A549 (cell line): ENCODE data around the gene SOX15.

Experiments
- JUNB ChIP-seq: fragments of >200 bp; sonication (Bioruptor Twin); formaldehyde crosslinking; IDR thresholded peaks from 2 replicates; pipeline ENCODE4 v1.6.1; 2016
- MAFK ChIP-seq: fragments of 450-650 bp; IDR thresholded peaks from 2 replicates; pipeline ENCODE4 v1.6.1; 2014; ENCODE audit not compliant: partially characterized antibody
- MYC ChIP-seq: IDR thresholded peaks from 2 replicates; pipeline ENCODE4 v1.6.1; 2012; ENCODE audit warnings: mild to moderate bottlenecking, inconsistent platforms, low read length, improper control_type of control experiment, borderline replicate concordance
- PHF8 ChIP-seq: fragments of 200-600 bp; sonication (generic); IDR thresholded peaks from 2 replicates; pipeline ENCODE4 v1.6.1; 2016; ENCODE audit warnings: low read depth, mild to moderate bottlenecking, antibody characterized with exemption, moderate library complexity, borderline replicate concordance
- POLR2A ChIP-seq: IDR thresholded peaks from 2 replicates; pipeline ENCODE4 v1.6.1; 2012; ENCODE audit warnings: mild to moderate bottlenecking, low read length
- RAD21 ChIP-seq, 2 experiments: fragments of >200 bp in 1 of 2; sonication (Bioruptor Twin) in 1 of 2; formaldehyde crosslinking in 1 of 2; IDR thresholded peaks in 1 of 2; conservative IDR thresholded peaks in 1 of 2; 2 replicates in 1 of 2; 3 replicates in 1 of 2; pipeline ENCODE4 v1.6.1; 2012 to 2018; ENCODE audit warnings: inconsistent platforms in 1 of 2
- RCOR1 ChIP-seq: fragments of 150-350 bp; IDR thresholded peaks from 2 replicates; pipeline ENCODE4 v1.6.1; 2014; ENCODE audit warnings: antibody characterized with exemption, low read length, low read depth
- TF ChIP-seq, protein P1 (sequence below): fragments of >200 bp; sonication (Bioruptor Twin); formaldehyde crosslinking; IDR thresholded peaks from 3 replicates; pipeline ENCODE4 v1.5.1; 2016
- TF ChIP-seq, protein P2 (sequence below): IDR thresholded peaks from 2 replicates; pipeline ENCODE4 v1.6.1; 2012
- TF ChIP-seq, protein P3 (sequence below): fragments of 450-650 bp; IDR thresholded peaks from 2 replicates; pipeline ENCODE4 v1.6.1; 2014; ENCODE audit warnings: antibody characterized with exemption
- TF ChIP-seq, protein P4 (sequence below): IDR thresholded peaks from 2 replicates; pipeline ENCODE4 v1.6.1; 2012

DNA sequence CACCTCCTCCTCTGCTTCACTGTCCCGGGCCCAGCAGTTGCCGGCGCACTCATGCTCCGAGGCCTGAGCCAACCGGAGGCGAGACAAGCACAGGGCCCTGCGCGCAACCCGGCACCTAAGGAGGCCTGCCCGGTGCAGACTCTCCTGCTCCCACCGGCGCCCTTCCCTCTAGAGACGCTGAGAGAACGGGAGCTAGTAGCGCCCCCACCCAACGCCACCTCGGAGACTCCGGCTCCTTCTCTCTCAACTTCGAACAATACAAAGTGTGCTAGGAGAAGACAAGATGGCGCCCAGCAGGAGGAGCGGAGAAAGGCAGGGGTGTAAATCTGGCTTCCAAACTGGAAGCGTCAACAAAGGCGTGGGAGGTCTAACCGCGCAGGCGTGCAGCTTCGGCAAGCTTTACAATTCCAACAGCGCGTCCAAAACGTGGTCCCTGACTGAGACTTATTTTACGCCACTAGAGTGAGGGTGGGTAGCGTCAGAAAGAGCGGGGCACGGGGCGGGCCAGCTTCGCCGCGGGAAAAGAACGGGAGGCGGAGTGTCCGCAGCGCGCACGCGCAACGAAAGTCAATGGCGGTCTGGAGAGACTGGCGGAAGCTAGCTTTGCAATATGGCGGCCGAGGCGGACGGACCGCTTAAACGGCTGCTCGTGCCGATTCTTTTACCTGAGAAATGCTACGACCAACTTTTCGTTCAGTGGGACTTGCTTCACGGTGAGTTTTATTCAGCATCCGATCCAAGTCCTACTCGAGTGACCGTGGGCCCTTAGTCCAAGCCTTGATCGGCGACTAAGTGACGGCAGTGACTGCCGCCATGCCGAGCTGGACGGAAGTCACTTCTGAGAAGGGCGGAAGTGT is 6.4 kb downstream of the SOX15 start, which contains the start of gene MPDU1:
- TF ChIP-seq JUNB (no peak), PHF8 (peak; percentile 99), POLR2A (peak; percentile 74), RAD21 (conservative IDR thresholded peaks at IDR 0.05 in 1 of 2, IDR thresholded peaks at IDR 0.05 in 1 of 2) (no peak), MYC (peak; percentile 85), MAFK (no peak), RCOR1 (no peak)
- TF ChIP-seq, protein P1, sequence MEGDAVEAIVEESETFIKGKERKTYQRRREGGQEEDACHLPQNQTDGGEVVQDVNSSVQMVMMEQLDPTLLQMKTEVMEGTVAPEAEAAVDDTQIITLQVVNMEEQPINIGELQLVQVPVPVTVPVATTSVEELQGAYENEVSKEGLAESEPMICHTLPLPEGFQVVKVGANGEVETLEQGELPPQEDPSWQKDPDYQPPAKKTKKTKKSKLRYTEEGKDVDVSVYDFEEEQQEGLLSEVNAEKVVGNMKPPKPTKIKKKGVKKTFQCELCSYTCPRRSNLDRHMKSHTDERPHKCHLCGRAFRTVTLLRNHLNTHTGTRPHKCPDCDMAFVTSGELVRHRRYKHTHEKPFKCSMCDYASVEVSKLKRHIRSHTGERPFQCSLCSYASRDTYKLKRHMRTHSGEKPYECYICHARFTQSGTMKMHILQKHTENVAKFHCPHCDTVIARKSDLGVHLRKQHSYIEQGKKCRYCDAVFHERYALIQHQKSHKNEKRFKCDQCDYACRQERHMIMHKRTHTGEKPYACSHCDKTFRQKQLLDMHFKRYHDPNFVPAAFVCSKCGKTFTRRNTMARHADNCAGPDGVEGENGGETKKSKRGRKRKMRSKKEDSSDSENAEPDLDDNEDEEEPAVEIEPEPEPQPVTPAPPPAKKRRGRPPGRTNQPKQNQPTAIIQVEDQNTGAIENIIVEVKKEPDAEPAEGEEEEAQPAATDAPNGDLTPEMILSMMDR, result no peak
- TF ChIP-seq, protein P2, sequence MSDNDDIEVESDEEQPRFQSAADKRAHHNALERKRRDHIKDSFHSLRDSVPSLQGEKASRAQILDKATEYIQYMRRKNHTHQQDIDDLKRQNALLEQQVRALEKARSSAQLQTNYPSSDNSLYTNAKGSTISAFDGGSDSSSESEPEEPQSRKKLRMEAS, result peak; percentile 99
- TF ChIP-seq, protein P3, sequence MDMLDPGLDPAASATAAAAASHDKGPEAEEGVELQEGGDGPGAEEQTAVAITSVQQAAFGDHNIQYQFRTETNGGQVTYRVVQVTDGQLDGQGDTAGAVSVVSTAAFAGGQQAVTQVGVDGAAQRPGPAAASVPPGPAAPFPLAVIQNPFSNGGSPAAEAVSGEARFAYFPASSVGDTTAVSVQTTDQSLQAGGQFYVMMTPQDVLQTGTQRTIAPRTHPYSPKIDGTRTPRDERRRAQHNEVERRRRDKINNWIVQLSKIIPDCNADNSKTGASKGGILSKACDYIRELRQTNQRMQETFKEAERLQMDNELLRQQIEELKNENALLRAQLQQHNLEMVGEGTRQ, result peak; percentile 57
- TF ChIP-seq, protein P4, sequence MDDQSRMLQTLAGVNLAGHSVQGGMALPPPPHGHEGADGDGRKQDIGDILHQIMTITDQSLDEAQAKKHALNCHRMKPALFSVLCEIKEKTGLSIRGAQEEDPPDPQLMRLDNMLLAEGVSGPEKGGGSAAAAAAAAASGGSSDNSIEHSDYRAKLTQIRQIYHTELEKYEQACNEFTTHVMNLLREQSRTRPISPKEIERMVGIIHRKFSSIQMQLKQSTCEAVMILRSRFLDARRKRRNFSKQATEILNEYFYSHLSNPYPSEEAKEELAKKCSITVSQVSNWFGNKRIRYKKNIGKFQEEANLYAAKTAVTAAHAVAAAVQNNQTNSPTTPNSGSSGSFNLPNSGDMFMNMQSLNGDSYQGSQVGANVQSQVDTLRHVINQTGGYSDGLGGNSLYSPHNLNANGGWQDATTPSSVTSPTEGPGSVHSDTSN, result 0 out of 2 replicates have a peak, but pooled peaks have one; percentile 41
